Fibroblast of pulmonary artery (primary cell): ENCODE results near the gene TXNDC11.

Experiments
- DNase-seq: peaks from one replicate; pipeline ENCODE4 v3.0.0-alpha.2; 2010; ENCODE audit warnings: low read depth
- H3K4me3 ChIP-seq: replicated peaks from 2 replicates; pipeline ENCODE4 v1.5.1; 2011; ENCODE audit warnings: low read depth, mild to moderate bottlenecking, control low read depth, low read length, moderate library complexity
- CTCF ChIP-seq: IDR thresholded peaks from 2 replicates; pipeline ENCODE4 v1.5.1; 2011; ENCODE audit warnings: mild to moderate bottlenecking, control low read depth, low read length, inconsistent platforms; ENCODE audit errors: missing control alignments

The TXNDC11 gene

GRCh38 chr16:11783319-11784037 lies 40.8 kb upstream of the TXNDC11 start:
- H3K4me3 ChIP-seq, result peak overlapping the region; percentile 32
- peak; percentile 79 for DNase-seq
- TF ChIP-seq CTCF, result no peak

- no peak for DNase-seq
- no peak for TF ChIP-seq CTCF
- H3K4me3 ChIP-seq, result no peak overlapping the region
These were observed 39.1 kb upstream of the TXNDC11 start for GRCh38 chr16:11781773-11782172.

- H3K4me3 ChIP-seq, result no peak overlapping the region
- no peak for TF ChIP-seq CTCF
- DNase-seq, result peak; percentile 58
These were observed 38.5 kb upstream of the TXNDC11 start for GRCh38 chr16:11780991-11781680.

- no peak overlapping the region for H3K4me3 ChIP-seq
- TF ChIP-seq CTCF, result no peak
- DNase-seq, result no peak
These were observed 36.4 kb upstream of the TXNDC11 start for GRCh38 chr16:11779074-11779473.

GRCh38 chr16:11774065-11774626 lies 31.5 kb upstream of the TXNDC11 start:
- no peak for TF ChIP-seq CTCF
- no peak for DNase-seq
- no peak overlapping the region for H3K4me3 ChIP-seq

- DNase-seq, result no peak
- TF ChIP-seq CTCF, result no peak
- no peak overlapping the region for H3K4me3 ChIP-seq
These were observed 26.2 kb upstream of the TXNDC11 start for GRCh38 chr16:11768849-11769248.

- no peak for DNase-seq
- H3K4me3 ChIP-seq, result no peak overlapping the region
- no peak for TF ChIP-seq CTCF
These were observed 19.8 kb upstream of the TXNDC11 start for GRCh38 chr16:11762431-11762830.
